ELR (cell line): ENCODE results near the gene OR2A2.

ENCODE experiments used
- DNase-seq: peaks from one replicate; pipeline ENCODE4 v3.0.0-alpha.2; 2015; ENCODE audit warnings: low read depth

The OR2A2 gene

GRCh38 chr7:144142187-144142586, 32.8 kb downstream of the OR2A2 start:
- DNase-seq = no peak

- DNase-seq = no peak
Observed at GRCh38 chr7:144144426-144144825, 35.0 kb downstream of the OR2A2 start.

GRCh38 chr7:144148224-144148827, 38.9 kb downstream of the OR2A2 start:
- DNase-seq = no peak

GRCh38 chr7:144158861-144159260, 49.5 kb downstream of the OR2A2 start:
- no peak for DNase-seq
